Bone marrow (tissue), 2 donors: Measurements from ENCODE around the gene FOXN3.

ENCODE experiments used
- DNase-seq, 2 donors: peaks; one replicate each; lab custom pipeline; 2025; lab: John Stamatoyannopoulos, UW

Gene FOXN3

DNA sequence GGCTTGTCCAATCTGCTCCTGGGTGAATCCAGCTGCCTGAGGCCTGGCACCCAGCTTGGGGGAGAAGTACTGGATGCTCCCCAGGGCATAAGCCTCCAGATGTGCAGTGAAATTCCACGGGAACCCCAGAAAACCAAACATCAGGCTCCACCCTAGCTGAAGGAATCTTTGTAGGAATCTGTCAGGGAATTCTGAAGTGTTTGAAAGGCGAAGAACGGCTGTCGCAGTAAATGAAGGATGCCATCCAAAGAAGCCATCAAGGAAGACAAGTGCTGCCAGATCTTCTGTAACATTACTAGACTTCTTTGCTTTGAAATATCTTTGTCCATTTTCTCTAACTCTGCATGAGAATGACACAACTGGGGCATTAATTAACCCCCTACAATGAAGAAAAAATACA, 219.4 kb downstream of the FOXN3 start:
- DNase-seq: no peak

DNA sequence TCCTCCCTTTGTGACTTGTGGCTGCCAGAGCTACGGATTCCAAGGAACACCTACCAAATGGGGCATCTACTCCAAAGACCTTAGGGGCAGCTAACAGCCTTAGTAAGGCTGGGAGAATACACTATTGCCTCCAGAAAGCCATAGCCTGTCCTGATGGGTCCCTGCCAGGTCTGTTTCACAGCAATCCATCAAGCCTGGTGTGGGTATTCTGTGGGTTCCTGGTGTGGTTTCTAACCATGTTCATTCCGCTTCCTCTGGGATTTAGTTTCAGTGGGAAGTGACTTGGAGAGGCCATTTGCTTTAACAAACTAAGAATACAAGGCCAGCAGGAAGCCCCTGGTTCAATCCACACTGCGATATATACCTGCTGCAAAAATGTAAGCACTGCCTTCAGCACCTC, 220.5 kb downstream of the FOXN3 start:
- DNase-seq: no peak

DNA sequence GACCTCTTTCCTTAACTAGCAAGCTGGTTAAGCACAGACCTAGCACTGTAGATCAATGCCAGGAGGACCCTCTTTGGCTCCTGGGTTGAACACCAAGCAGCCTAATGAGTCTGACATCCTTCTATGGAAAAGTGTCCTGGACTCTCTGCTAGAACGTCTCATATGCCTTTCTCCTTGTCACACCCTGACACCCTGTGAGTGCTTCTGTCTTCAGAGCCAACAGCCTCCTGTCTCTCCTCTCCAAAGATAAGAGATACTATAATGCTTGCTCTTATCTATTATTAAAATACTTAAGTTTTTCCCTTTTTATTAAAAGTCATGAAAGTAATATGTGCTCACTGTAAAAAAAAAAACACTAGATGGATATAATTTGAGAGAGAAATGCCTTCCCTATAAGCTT, 222.7 kb downstream of the FOXN3 start:
- no peak for DNase-seq

- DNase-seq: no peak
Measured at GRCh38 chr14:89190765-89191513, 226.1 kb downstream of the FOXN3 start.

GRCh38 chr14:89188492-89188891, 228.5 kb downstream of the FOXN3 start:
- DNase-seq: no peak

DNA sequence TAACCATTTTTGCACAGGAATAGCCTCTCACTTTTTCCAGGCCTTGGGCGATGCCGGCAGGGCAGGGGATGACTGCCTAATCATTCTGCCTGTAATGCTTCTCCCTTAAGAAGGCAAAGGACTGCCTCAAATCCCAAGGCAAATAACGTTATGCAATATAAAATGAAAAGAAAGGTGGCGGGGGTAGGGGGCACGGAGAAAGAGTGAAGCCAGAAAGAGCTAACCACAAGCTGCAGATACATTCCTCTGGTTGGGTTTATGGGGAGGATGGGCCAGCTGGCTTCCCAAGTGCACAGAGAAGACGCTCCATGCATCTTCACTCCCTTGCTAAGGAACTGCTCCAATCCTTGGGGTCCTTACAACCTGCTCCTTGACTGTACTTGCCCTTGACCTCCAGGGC, 229.5 kb downstream of the FOXN3 start:
- DNase-seq: no peak

- DNase-seq: no peak
Measured at GRCh38 chr14:89186856-89187376, 230.1 kb downstream of the FOXN3 start.

DNA sequence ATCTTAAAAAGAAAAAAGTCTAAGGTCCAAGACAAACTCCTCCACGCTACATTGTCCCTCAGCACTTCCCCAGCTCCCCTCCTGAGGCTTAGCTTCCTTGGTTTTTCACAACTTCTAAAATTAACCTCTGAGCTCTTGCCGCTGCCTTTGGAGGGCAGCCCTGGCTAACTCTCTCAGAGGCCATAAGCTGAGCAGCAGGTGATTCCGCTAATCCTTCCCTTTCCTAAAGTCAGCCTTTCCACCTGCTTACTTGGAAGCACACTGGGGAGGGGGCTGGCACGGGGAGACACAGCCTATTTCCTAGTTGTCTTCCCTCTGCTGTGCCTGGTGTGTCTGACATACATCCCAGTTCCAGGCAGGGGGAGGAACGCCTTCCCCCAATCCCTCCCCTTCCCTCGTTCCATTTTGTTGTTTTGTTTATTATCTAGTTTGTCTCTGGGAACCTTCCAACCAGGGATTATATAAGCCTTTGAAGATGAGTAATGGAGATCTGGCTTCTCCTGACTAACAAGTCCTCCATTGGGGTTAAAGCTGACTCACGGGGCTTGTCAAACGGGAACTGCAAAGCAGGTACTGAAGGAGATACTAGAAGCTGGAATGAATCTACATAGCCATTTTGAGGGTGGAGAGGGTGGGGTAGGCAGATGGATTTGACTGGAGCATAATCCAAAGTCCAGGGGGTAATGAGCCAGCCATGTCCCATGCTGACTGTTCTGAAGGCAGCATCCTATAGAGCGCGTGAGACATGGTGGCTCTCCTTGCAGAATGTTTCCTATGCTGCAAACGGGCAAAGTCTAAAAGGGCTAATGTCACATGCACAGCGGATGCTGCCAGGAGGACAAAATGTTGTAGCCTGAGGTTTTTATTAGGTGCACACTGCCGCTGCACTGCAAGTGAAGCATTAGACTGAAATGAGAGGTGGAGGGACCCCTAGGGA, 230.8 kb downstream of the FOXN3 start:
- DNase-seq: no peak

DNA sequence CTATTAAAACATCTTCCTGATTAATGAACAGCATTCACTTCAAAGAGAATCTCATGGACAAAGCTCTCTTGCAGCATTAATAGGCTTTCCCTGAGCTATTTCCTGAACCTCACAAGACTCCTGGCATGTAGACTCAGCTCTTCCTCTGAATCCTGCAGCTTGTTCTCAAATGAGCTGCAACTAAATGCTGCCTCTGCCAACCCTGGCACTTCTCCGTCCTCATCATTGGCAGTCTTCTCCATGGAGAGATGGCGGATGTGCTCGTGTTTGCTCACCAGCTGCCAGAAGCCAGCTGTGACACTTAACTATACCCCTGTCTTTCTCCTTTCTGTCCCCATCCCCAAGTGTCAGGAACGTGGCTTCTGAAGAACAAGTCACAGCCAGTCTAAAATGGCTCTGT, 232.1 kb downstream of the FOXN3 start:
- DNase-seq: no peak

DNA sequence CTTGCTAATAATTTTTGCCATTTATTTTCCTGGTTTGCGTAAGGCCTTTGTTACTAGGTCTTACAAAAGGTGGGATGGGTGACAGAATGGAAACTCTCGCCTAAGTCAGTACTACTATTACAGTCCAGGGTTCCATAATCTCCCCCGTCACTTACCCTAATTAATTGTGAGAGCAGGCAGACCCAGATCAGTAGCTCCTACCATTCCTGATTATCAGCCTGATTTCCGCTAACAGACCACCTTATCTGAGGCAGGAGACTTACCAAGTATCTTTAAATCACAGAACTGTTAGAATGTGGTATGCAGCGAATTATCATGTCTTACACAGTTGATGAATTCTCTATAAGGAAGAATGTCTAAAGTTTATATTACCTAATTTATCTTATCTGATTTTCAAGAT, 234.7 kb downstream of the FOXN3 start:
- no peak for DNase-seq

- no peak for DNase-seq
Measured at GRCh38 chr14:89180546-89180945, 236.5 kb downstream of the FOXN3 start.

- DNase-seq: no peak
Measured at GRCh38 chr14:89179891-89180404, 237.1 kb downstream of the FOXN3 start.

- DNase-seq: no peak
Measured at GRCh38 chr14:89178800-89179535, 238.1 kb downstream of the FOXN3 start.

GRCh38 chr14:89178376-89178775, 238.7 kb downstream of the FOXN3 start:
- no peak for DNase-seq

- no peak for DNase-seq
Measured at GRCh38 chr14:89175881-89176799, 240.9 kb downstream of the FOXN3 start.

- DNase-seq: no peak
Measured at GRCh38 chr14:89171628-89172027, 245.4 kb downstream of the FOXN3 start.

DNA sequence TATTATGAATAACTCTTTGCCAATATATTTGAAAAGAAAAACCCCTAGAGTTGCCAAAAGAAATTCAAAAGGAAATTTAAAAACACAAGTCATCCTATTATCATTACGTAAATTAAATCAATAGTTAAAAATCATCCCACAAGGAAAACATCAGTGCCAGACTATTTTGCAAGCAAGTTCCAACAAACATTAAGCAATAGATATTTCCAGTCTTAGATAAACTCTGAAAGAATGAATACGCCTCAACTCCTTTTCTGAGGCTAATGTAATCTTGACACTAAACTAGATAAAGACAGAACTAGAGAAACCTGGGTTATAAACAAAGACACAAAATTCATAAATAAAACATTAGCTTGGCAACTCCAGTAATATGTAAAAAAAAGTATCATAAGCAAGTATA, 245.9 kb downstream of the FOXN3 start:
- no peak for DNase-seq

GRCh38 chr14:89167705-89168104, 249.3 kb downstream of the FOXN3 start:
- peak in 1 of 2 donors; percentile 25 for DNase-seq

DNA sequence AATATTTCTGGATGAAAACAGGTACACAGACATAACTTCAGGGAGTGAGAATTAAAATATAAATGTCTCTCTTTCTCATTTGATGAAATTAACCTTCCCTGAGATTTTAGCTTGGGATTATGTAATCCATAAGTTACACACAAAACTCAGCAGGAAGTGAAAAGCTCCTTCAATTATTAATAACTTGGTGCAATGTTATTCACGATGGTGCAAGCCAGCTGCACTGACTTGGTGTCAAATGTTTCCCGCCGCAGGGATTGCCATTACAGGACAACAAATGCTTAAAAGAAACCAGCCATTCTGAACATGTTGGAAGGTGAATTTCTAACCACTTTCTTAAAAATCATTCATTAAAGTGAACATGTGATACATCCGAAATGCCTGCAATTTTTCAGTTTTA, 250.4 kb downstream of the FOXN3 start:
- no peak for DNase-seq

- peak; percentile 28 to 99 for DNase-seq
Measured at GRCh38 chr14:89165189-89166181, 251.5 kb downstream of the FOXN3 start.
